Measurements from ENCODE around the gene SH3PXD2A.

DNA sequence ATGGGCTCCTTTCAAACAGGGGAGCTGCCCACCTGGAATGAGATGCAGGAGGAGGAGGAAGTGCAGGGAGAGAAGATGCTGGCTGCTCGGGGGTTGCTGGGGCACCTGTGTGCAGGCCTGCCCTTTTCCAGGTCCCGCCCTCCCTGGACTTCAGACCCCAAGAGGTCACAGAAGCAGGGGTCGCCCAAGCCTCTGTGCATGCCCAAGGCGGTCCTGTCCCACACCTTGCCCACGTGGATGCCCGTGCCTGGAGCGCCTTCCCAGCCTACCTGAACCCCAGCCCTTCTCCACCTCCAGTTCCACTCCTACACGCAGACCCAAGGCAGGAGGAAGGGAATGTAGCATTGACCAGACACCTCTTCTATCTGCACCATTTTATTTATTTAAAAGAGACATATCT lies 71.3 kb downstream of the SH3PXD2A start:
- TF ChIP-seq, protein P1, sequence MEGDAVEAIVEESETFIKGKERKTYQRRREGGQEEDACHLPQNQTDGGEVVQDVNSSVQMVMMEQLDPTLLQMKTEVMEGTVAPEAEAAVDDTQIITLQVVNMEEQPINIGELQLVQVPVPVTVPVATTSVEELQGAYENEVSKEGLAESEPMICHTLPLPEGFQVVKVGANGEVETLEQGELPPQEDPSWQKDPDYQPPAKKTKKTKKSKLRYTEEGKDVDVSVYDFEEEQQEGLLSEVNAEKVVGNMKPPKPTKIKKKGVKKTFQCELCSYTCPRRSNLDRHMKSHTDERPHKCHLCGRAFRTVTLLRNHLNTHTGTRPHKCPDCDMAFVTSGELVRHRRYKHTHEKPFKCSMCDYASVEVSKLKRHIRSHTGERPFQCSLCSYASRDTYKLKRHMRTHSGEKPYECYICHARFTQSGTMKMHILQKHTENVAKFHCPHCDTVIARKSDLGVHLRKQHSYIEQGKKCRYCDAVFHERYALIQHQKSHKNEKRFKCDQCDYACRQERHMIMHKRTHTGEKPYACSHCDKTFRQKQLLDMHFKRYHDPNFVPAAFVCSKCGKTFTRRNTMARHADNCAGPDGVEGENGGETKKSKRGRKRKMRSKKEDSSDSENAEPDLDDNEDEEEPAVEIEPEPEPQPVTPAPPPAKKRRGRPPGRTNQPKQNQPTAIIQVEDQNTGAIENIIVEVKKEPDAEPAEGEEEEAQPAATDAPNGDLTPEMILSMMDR (IDR thresholded peaks at IDR 0.05) = no peak
- no peak for TF ChIP-seq POLR2A (IDR thresholded peaks at IDR 0.05)
